ES-I3 (cell line): ENCODE data around the gene ASB1.
A peak's percentile ranks its signal among the peaks of the same experiment; 100 is the strongest.

Source experiments
- H3K36me3 ChIP-seq: 2 replicates; pipeline ENCODE4 v1.6.1; 2013; ENCODE audit warnings: mild to moderate bottlenecking, low read length, control low read depth, moderate library complexity; ENCODE audit not compliant: insufficient read depth
- H3K4me1 ChIP-seq: 2 replicates; pipeline ENCODE4 v1.6.1; 2013; ENCODE audit warnings: mild to moderate bottlenecking, control low read depth, low read length; ENCODE audit not compliant: insufficient read depth
- H3K9ac ChIP-seq: 2 replicates; pipeline ENCODE4 v1.6.1; 2013; ENCODE audit warnings: low read depth, mild to moderate bottlenecking, low read length, moderate library complexity
- H3K9me3 ChIP-seq: 2 replicates; pipeline ENCODE4 v1.6.1; 2013; ENCODE audit warnings: mild to moderate bottlenecking, low read length, moderate library complexity; ENCODE audit not compliant: control insufficient read depth, insufficient read depth

ASB1 gene

DNA sequence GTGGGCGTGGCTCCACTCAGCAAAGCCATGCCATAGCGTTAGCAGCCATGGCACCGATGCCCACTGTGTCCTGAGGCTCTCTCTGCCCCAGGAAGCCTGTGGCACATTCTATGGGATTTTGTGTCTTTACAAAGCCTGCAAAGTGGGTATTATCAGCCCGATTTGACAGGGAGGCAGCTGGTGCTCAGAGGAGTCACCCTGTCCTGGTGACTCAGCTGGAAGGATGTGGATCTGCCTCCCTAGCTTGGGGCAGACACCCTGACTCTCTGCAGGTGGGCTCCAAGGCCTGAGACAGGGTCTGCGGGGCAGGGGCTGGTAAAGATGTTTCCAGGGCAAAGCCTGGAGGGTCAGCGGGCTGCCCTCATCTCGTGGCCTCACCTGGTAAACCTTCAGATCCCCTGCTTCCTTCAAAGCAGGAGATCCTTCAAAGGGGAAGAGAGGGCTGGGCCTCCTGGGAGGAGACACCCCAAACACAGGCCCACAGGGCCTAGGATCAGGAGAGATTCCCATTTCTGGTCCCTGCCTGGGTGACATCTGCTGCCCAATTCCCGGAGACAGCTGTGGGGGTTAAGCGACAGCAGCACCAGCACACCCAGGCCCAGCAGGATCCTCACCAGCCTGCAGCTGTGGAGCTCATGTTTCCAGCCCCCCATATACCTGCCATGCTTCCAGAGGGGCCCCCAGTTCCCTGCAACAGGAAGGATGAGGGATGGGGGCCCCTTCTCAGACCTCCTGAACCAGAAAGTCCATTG is 3.0 kb upstream of the ASB1 start:
- H3K36me3 ChIP-seq, result no peaks in the 10 kb centered on the region
- H3K4me1 ChIP-seq, result peaks cover 18% of the 10 kb centered on the region

GRCh38 chr2:238424313-238424700 is 2.4 kb upstream of the ASB1 start:
- Histone ChIP-seq H3K9me3 (no peaks in the 10 kb centered on the region), H3K36me3 (no peaks in the 10 kb centered on the region), H3K4me1 (peaks cover 18% of the 10 kb centered on the region), H3K9ac (no peak overlapping the region)

More for the DNA sequence above, 3.0 kb upstream of the ASB1 start:
- Histone ChIP-seq H3K9me3 (no peaks in the 10 kb centered on the region), H3K9ac (no peak overlapping the region)

DNA sequence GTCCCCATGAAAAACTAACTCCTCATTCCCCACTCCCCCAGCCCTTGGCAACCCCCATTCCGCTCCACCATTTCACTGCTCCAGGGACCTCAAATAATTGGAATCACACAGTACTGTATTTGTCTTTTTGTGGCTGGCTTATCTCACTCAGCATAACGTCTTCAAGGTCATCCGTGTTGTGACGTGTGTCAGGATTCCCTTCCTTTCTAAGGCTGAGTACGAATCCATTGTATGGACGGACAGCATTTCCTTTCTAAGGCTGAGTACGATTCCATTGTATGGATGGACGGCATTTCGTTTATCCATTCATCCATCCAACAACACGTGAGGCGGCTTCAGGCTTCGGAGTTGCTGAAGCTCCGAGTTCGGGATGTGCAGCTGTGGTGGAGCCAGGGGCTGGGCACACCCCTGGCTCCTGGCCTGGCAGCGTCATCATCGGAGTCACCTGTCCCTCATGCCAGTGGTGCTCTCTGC is 1.2 kb upstream of the ASB1 start:
- no peaks in the 10 kb centered on the region for H3K9me3 ChIP-seq
- H3K4me1 ChIP-seq, result peaks cover 12% of the 10 kb centered on the region
- no peaks in the 10 kb centered on the region for H3K36me3 ChIP-seq
- H3K9ac ChIP-seq, result peak overlapping the region; percentile 99; the same call in 1 of the 2 replicates

DNA sequence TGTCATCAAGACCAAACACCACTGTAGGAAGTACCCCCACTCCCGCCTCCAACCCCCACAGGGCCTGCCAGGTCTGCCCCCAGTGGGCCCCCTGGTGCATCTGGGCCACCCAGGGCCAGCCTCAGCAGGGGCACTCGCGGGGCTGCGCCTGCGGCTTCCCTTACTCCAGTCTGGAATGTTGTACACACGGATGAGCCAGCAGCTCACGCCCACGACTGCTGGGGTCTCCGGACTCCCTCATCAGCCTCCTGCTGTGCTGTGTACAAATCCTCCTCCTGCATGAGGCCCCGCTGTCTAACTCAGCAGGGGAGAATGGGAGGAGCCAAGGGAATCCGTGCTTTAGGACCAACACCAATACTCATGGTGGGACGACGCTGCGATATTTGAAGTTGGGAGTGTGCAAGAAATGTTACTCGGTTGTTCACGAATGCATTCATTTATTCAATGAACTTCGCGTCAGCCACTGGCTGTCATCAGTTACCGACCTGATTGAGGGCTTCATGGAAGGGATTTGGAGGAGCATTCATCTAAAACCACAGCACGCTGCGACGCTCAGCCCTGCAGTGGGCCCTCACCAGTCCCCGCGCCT is 654 bp upstream of the ASB1 start:
- Histone ChIP-seq H3K4me1 (peaks cover 6% of the 10 kb centered on the region), H3K9me3 (no peaks in the 10 kb centered on the region), H3K9ac (peak overlapping the region; percentile 99)

GRCh38 chr2:238427435-238428162 is 872 bp downstream of the ASB1 start:
- Histone ChIP-seq H3K9me3 (no peaks in the 10 kb centered on the region), H3K4me1 (no peaks in the 10 kb centered on the region), H3K36me3 (no peaks in the 10 kb centered on the region), H3K9ac (peak overlapping the region; percentile 99)

More for the DNA sequence above, 654 bp upstream of the ASB1 start:
- no peaks in the 10 kb centered on the region for H3K36me3 ChIP-seq

DNA sequence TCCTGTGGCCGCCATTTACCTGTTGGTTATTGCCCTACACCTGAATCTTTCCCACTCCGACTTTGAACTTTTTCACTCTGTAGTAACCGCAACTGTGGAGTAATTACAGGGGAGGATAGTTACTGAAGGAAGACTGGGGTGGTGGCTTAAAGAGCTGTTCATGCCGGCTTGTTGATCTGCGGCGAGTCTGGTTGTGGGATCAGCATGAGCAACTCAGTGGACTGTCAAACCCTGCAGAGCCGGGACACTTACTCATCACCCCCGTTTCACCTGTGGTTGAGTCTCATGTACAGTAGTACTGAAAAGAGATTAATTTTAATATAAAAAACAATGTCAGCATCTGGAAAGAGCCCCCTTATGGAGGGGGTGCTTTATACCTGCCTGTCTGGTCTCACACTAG is 2.1 kb downstream of the ASB1 start:
- H3K9ac ChIP-seq, result no peak overlapping the region
- no peaks in the 10 kb centered on the region for H3K4me1 ChIP-seq
- H3K9me3 ChIP-seq, result no peaks in the 10 kb centered on the region
- H3K36me3 ChIP-seq, result no peaks in the 10 kb centered on the region

- Histone ChIP-seq H3K4me1 (no peaks in the 10 kb centered on the region), H3K9me3 (no peaks in the 10 kb centered on the region), H3K36me3 (no peaks in the 10 kb centered on the region), H3K9ac (no peak overlapping the region)
Observed at GRCh38 chr2:238430781-238431180, 4.1 kb downstream of the ASB1 start.

DNA sequence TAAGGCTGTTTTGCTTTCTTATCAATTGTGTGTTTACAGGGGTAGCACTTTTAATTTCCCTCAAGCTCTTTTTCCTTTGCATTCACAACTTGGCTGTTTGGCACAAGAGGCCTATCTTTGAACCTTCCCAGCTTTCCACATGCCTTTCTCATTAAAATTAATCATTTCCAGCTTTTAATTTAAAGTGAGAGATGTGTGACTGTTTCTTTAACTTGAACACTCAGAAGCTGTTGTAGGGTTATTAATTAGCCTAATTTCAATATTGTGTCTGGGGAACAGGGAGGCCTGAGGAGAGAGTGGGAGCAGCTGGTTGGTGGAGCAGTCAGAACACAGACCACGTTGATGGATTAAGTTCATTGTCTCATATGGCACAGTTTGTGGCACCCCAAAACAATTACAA is 4.7 kb downstream of the ASB1 start:
- Histone ChIP-seq H3K9ac (no peak overlapping the region), H3K9me3 (no peaks in the 10 kb centered on the region), H3K36me3 (no peaks in the 10 kb centered on the region), H3K4me1 (no peaks in the 10 kb centered on the region)

GRCh38 chr2:238433300-238433915 is 6.7 kb downstream of the ASB1 start:
- H3K4me1 ChIP-seq, result no peaks in the 10 kb centered on the region
- H3K9ac ChIP-seq, result no peak overlapping the region
- H3K36me3 ChIP-seq, result no peaks in the 10 kb centered on the region; the same call in 1 of the 2 replicates
- no peaks in the 10 kb centered on the region for H3K9me3 ChIP-seq

DNA sequence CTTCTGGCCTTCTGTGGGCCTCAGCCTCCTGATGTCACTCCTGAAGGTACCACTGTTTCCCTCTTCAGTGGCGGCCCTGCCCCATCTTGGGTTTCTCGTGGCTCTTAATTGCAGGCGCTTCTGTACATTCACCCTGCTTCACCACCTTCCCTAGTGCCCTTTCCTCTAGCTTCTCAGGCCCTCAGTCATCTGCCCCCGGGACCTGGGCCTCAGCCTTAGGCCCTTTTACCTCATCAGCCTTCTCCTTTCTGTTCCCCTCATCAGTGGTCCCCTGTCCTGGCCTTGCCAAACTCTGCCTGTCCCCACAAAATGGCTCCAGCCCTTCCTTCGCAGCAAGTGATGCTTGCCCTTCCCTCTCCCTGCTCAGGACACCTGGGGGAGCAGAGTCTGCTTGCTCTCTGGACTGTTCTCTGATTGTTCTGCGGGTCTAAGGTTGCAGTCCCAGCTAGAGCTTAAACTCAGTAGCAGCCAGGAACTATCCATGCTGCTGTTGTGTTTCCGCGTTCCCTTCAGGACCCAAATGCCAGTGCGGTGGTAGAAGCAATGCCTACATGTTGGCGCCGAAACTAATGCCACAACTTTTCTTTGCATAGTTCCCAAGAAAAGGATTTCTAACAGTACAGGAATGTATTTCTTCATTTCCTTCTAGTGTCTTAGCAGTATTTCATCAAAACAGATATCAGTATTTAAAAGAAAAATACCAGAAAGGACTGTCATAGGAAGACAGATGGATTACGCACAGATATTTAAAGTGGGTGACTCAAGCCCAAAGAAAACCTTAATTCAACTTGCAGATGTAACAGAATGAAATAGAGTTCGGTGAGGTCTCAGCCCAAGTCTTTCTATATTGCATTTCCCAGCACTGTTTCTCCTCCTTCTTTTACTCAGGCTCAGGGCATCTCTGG is 7.5 kb downstream of the ASB1 start:
- Histone ChIP-seq H3K36me3 (no peaks in the 10 kb centered on the region; the same call in 1 of the 2 replicates), H3K9me3 (no peaks in the 10 kb centered on the region), H3K4me1 (no peaks in the 10 kb centered on the region), H3K9ac (no peak overlapping the region)

DNA sequence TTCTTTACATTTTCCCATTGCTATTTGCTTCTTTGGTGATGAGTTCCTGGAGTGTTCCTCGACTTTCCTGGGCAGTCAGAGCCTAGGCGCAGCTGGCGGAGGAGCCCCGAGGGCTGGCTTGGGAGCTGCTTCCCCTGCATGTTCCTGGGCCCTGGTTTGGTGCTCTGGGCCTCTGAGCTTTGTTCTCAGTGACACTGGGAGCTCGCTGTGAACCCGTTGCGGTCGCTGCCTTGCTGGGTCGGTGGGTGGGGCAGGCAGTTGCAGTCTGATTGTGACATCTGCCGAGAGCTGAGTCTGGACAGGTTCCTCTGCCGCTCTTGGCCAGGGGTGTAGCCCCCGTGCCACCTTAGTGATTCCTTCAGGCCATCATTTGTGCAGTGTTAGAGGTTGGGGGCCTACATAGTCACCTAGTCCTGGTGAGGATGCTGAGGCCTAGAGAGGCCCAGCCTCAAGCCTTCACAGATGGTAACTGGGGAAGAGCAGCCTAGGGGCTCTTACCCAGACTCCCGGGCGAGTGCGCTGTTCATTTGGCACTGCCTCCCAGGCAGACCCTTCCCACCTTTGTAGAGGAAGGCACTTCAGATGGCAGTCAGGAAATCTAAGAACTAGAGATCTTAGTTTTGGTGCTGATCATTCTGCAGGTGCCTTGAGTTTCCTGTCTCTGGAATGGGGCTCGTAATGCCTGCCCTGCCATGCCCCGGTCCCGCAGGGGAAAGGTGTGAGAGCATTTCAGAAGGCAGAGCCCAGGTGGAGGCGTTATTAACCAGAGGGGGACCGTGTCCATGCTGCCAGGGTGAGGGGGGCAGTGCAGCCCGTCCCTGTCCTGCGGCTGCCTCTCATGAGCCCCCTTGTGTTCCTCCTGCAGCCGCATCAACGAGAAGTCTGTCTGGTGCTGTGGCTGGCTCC is 8.4 kb downstream of the ASB1 start:
- Histone ChIP-seq H3K4me1 (no peaks in the 10 kb centered on the region), H3K9me3 (no peaks in the 10 kb centered on the region), H3K9ac (no peak overlapping the region), H3K36me3 (no peaks in the 10 kb centered on the region; the same call in 1 of the 2 replicates)

- Histone ChIP-seq H3K4me1 (no peaks in the 10 kb centered on the region), H3K9me3 (no peaks in the 10 kb centered on the region), H3K36me3 (no peaks in the 10 kb centered on the region; the same call in 1 of the 2 replicates), H3K9ac (no peak overlapping the region)
Observed at GRCh38 chr2:238435752-238436096, 9.0 kb downstream of the ASB1 start.
